AG04450 (cell line): ENCODE measurements around the gene FAM114A2. TPM values are rescaled to one million over a fixed set of nuclear protein-coding genes. Genes with fewer than 3 reads are reported as not detected.

Experiments used
- CTCF ChIA-PET: fragments of 300-600, 350-600 bp; formaldehyde crosslinking; extraction: SDS; loops from one replicate; lab custom pipeline; 2022; ENCODE audit warnings: antibody characterized with exemption, inconsistent platforms; lab: Charles Lee
- POLR2A ChIA-PET: fragments of 350-600 bp; formaldehyde crosslinking; extraction: SDS; loops from one replicate; lab custom pipeline; 2021; ENCODE audit warnings: antibody characterized with exemption, inconsistent platforms; lab: Yijun Ruan, JAX
- DNase-seq: peaks from one replicate; pipeline ENCODE4 v3.0.0-alpha.2; 2011; ENCODE audit warnings: low read depth, low spot score
- H3K27ac ChIP-seq: one replicate; pipeline ENCODE4 v1.5.1; 2012; ENCODE audit warnings: low read depth, low read length, control low read depth
- H3K27me3 ChIP-seq: one replicate; pipeline ENCODE4 v1.6.0; 2012; ENCODE audit warnings: low read length; ENCODE audit not compliant: control insufficient read depth, insufficient read depth
- H3K4me3 ChIP-seq: 2 replicates; pipeline ENCODE4 v1.5.1; 2011; ENCODE audit warnings: mild to moderate bottlenecking, low read depth, low read length, control low read depth
- H3K9me3 ChIP-seq: 2 replicates; pipeline ENCODE4 v1.5.1; 2012; ENCODE audit warnings: low read length; ENCODE audit not compliant: control insufficient read depth, insufficient read depth
- CTCF ChIP-seq: IDR thresholded peaks from 2 replicates; pipeline ENCODE4 v1.5.1; 2011; ENCODE audit warnings: low read depth, low read length, control low read depth, inconsistent platforms
- polyA plus RNA-seq: library from polyadenylated mRNA; depleted of rRNA; stranded (reverse); fragments of >200 nt; gene quantifications from 2 replicates; pipeline ENCODE4 v1.2.3, GENCODE V29; 2011

Gene FAM114A2
- polyA plus RNA-seq, 1 experiment = 23.8 TPM

- CTCF ChIA-PET = interaction anchor here (0.6 to 0.7 kb wide), 2 partner anchors 33 to 633 kb away, joined by 3 to 5 read pairs; no protein-coding TSS in a partner anchor
- DNase-seq = no peak
Measured at GRCh38 chr5:153998768-153999167, 39.9 kb downstream of the FAM114A2 start.

GRCh38 chr5:153998010-153998409, 40.7 kb downstream of the FAM114A2 start:
- no peak for DNase-seq
- Histone ChIP-seq H3K9me3 (no peaks in the 10 kb centered on the region), H3K4me3 (no peak overlapping the region), H3K27me3 (no peaks in the 10 kb centered on the region), H3K27ac (no peak overlapping the region)
- ChIA-PET POLR2A (no interaction called here), CTCF (no interaction called here)
- TF ChIP-seq CTCF = no peak

More at GRCh38 chr5:153998768-153999167, 39.9 kb downstream of the FAM114A2 start:
- Histone ChIP-seq H3K9me3 (no peaks in the 10 kb centered on the region), H3K4me3 (no peak overlapping the region), H3K27ac (no peak overlapping the region), H3K27me3 (no peaks in the 10 kb centered on the region)
- TF ChIP-seq CTCF = no peak
- POLR2A ChIA-PET = interaction anchor here (0.6 kb wide), 1 partner anchor 1957 kb away, joined by 4 read pairs; no protein-coding TSS in a partner anchor

GRCh38 chr5:153991168-153991567, 47.5 kb downstream of the FAM114A2 start:
- POLR2A ChIA-PET = no interaction called here
- Histone ChIP-seq H3K27me3 (no peaks in the 10 kb centered on the region), H3K27ac (no peak overlapping the region), H3K9me3 (no peaks in the 10 kb centered on the region), H3K4me3 (no peak overlapping the region)
- TF ChIP-seq CTCF = no peak
- DNase-seq = no peak
- CTCF ChIA-PET = interaction anchor here (0.5 to 1.2 kb wide), 5 partner anchors 15 to 663 kb away, joined by 3 to 6 read pairs (median 3); no protein-coding TSS in a partner anchor

GRCh38 chr5:153988510-153988909, 50.2 kb downstream of the FAM114A2 start:
- CTCF ChIA-PET = interaction anchor here (1.5 to 1.6 kb wide), 2 partner anchors 15 to 24 kb away, joined by 3 to 4 read pairs; no protein-coding TSS in a partner anchor
- Histone ChIP-seq H3K4me3 (no peak overlapping the region), H3K9me3 (no peaks in the 10 kb centered on the region), H3K27ac (no peak overlapping the region), H3K27me3 (no peaks in the 10 kb centered on the region)
- no peak for TF ChIP-seq CTCF
- no peak for DNase-seq
- POLR2A ChIA-PET = no interaction called here

GRCh38 chr5:153987301-153987700, 51.4 kb downstream of the FAM114A2 start:
- no peak overlapping the region for H3K27ac ChIP-seq
- no peaks in the 10 kb centered on the region for H3K9me3 ChIP-seq
- ChIA-PET CTCF (interaction anchor here (0.7 to 1.3 kb wide), 2 partner anchors 12 to 23 kb away, joined by 3 to 4 read pairs; no protein-coding TSS in a partner anchor), POLR2A (no interaction called here)
- no peaks in the 10 kb centered on the region for H3K27me3 ChIP-seq
- TF ChIP-seq CTCF = no peak
- no peak for DNase-seq
- H3K4me3 ChIP-seq = no peak overlapping the region
